Gastrocnemius medialis (tissue), 4 donors: Measurements from ENCODE around the gene AKAP6. TPM values are rescaled to one million over a fixed set of nuclear protein-coding genes. Genes with fewer than 3 reads are reported as not detected.

Source experiments
- ATAC-seq, 2 donors: fragments of 150-250 bp; one replicate each; pipeline ENCODE4 v1.9.1; 2016
- DNase-seq, 2 donors: peaks; one replicate each; pipeline ENCODE4 v3.0.0-alpha.2; 2019
- H3K27ac ChIP-seq, 4 donors: fragments of 200-600 bp; sonication (generic); 1 replicate in 1 of 4; 2 replicates in 3 of 4; pipeline ENCODE4 v1.5.1; 2016 to 2018; ENCODE audit warnings: mild to moderate bottlenecking in 2 of 4, moderate library complexity in 1 of 4
- H3K27me3 ChIP-seq, 3 donors: fragments of 200-600 bp; sonication (generic) in 2 of 3; 1 replicate in 1 of 3; 2 replicates in 2 of 3; pipeline versions ENCODE4 v1.5.1 to v1.6.0; 2016 to 2019; ENCODE audit warnings: mild to moderate bottlenecking in 1 of 3, moderate library complexity in 1 of 3
- H3K36me3 ChIP-seq, 2 donors: fragments of 200-600 bp; sonication (generic) in 1 of 2; one replicate each; pipeline ENCODE4 v1.5.1; 2017 to 2018
- H3K4me1 ChIP-seq, 2 donors: fragments of 200-600 bp; sonication (generic) in 1 of 2; one replicate each; pipeline ENCODE4 v1.5.1; 2016 to 2017; ENCODE audit warnings: mild to moderate bottlenecking in 2 of 2
- H3K4me3 ChIP-seq, 4 donors: fragments of 200-600 bp; sonication (generic) in 3 of 4; 1 replicate in 1 of 4; 2 replicates in 3 of 4; pipeline ENCODE4 v1.5.1; 2016 to 2019; ENCODE audit warnings: mild to moderate bottlenecking in 2 of 4
- H3K9me3 ChIP-seq, 3 donors: fragments of 200-600 bp; sonication (generic) in 2 of 3; 1 replicate in 1 of 3; 2 replicates in 2 of 3; pipeline ENCODE4 v1.5.1; 2016 to 2019
- POLR2A ChIP-seq, 2 donors: fragments of 450-650 bp; IDR thresholded peaks; one replicate each; pipeline ENCODE4 v1.6.1; 2017; ENCODE audit warnings: antibody characterized with exemption in 2 of 2, mild to moderate bottlenecking in 2 of 2, moderate library complexity in 2 of 2
- in situ Hi-C, 4 donors: fragments of 200-750 bp; cut with MboI; loops; one replicate each; pipeline versions ENCODE4 v1.15.0 to v1.8.0; 2017; ENCODE audit warnings: low sequenced_read_pairs in 4 of 4
- intact Hi-C: fragments of 100-400 bp; cut with DNase I; formaldehyde crosslinking; loops from one replicate; pipeline ENCODE4 v1.15.1; 2023; ENCODE audit warnings: low total_unique reads
- total RNA-seq, 4 donors: library from RNA; depleted of rRNA; stranded (reverse); fragments of >200 nt; gene quantifications; one replicate each; pipeline versions ENCODE4 v1.1.0 to v1.2.3, GENCODE V29; 2016
- TF ChIP-seq, protein P1 (sequence below), 5 experiments: fragments of 450-650 bp in 3 of 5; fragments of 200-600 bp in 2 of 5; sonication (generic) in 2 of 5; IDR thresholded peaks in 4 of 5; conservative IDR thresholded peaks in 1 of 5; 1 replicate in 4 of 5; 2 replicates in 1 of 5; pipeline ENCODE4 v1.5.1; 2016 to 2019; ENCODE audit warnings: antibody characterized with exemption in 5 of 5, mild to moderate bottlenecking in 3 of 5, moderate library complexity in 3 of 5

AKAP6 gene
- total RNA-seq, 4 donors from 2014 or later, result 23.2 to 59.2 (median 32.1) TPM

DNA sequence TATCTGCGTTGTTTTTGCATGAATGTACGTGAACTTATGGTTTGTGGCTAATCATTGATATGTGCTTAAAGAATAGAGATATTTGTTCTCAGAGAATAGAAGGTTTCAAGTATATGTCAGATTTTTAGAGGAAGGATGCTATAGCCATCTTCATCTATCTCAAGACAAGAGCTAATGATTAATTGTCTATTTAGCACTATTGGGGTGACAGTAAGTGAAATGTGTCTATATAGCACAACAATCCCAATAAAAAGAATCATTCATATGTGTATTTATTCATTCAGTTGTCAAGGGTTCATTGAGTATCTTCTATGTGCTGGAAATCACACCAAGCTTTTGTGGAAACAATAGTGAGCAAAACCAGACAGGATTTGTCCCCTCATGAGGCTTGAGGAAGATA is 310.1 kb downstream of the AKAP6 start:
- intact Hi-C loops, result no loop called here

DNA sequence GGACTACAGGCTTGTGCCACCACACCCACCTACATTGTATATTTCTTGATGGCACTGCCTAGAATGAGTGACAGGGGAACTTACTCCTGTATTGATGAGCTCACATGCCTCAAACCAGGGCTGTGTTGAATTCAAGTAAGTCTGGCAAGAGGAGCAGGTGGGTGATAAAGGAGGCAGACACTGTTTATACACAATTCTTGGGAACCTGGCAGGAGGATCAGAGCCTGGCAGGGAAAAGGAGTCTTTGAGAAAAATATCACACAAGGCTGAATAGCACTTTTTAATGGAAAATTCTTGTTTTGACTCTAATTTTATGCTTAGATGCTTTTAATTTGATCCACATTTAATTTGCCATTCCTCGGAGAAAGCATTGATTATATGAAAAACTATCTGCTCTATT is 316.5 kb downstream of the AKAP6 start:
- intact Hi-C loops, result no loop called here
- no peak overlapping the region for H3K27ac ChIP-seq
- H3K9me3 ChIP-seq, result no peaks in the 10 kb centered on the region
- no peak for TF ChIP-seq POLR2A (IDR thresholded peaks at IDR 0.05)
- TF ChIP-seq, protein P1, sequence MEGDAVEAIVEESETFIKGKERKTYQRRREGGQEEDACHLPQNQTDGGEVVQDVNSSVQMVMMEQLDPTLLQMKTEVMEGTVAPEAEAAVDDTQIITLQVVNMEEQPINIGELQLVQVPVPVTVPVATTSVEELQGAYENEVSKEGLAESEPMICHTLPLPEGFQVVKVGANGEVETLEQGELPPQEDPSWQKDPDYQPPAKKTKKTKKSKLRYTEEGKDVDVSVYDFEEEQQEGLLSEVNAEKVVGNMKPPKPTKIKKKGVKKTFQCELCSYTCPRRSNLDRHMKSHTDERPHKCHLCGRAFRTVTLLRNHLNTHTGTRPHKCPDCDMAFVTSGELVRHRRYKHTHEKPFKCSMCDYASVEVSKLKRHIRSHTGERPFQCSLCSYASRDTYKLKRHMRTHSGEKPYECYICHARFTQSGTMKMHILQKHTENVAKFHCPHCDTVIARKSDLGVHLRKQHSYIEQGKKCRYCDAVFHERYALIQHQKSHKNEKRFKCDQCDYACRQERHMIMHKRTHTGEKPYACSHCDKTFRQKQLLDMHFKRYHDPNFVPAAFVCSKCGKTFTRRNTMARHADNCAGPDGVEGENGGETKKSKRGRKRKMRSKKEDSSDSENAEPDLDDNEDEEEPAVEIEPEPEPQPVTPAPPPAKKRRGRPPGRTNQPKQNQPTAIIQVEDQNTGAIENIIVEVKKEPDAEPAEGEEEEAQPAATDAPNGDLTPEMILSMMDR (IDR thresholded peaks at IDR 0.05 in 4 of 5, conservative IDR thresholded peaks at IDR 0.05 in 1 of 5), result no peak
- no peaks in the 10 kb centered on the region for H3K27me3 ChIP-seq
- DNase-seq, result no peak
- ATAC-seq, result no peak
- peaks cover 10% of the 10 kb centered on the region in 2 donors for H3K4me1 ChIP-seq
- no peak overlapping the region for H3K4me3 ChIP-seq
- no peaks in the 10 kb centered on the region for H3K36me3 ChIP-seq
- in situ Hi-C loops, result no loop called here

More for the DNA sequence above, 310.1 kb downstream of the AKAP6 start:
- in situ Hi-C loops, result no loop called here
- peaks cover 0 to 7% of the 10 kb centered on the region in 2 donors for H3K4me1 ChIP-seq
- H3K4me3 ChIP-seq, result no peak overlapping the region
- no peaks in the 10 kb centered on the region for H3K27me3 ChIP-seq
- ATAC-seq, result no peak
- no peaks in the 10 kb centered on the region for H3K36me3 ChIP-seq
- H3K27ac ChIP-seq, result no peak overlapping the region
- TF ChIP-seq, protein P1 (IDR thresholded peaks at IDR 0.05 in 4 of 5, conservative IDR thresholded peaks at IDR 0.05 in 1 of 5), result no peak
- TF ChIP-seq POLR2A (IDR thresholded peaks at IDR 0.05), result no peak
- H3K9me3 ChIP-seq, result no peaks in the 10 kb centered on the region
- no peak for DNase-seq

DNA sequence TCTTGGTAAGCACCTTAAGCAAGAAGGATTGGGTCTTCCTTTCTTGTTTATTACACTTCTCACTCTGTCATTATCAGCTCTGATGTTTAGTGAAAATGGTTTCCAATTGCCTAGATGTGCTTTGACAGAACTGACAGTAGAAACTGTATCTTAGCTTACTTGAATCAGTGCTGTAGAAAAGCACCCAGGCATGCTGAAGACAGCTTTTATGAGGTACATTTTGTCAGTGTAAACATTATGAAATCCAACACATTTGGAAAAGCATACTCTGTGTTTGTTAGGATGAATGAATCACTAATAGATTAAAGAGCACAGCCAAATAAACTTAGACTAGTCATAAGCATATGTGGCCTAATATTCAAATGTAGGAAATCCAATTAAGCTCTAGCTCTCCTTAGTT is 319.3 kb downstream of the AKAP6 start:
- Histone ChIP-seq H3K27ac (peak overlapping the region in 3 of 4 donors; percentile 43 to 66 (median 63)), H3K27me3 (no peaks in the 10 kb centered on the region), H3K4me3 (no peak overlapping the region), H3K36me3 (no peaks in the 10 kb centered on the region), H3K4me1 (peaks cover 10% of the 10 kb centered on the region in 2 donors), H3K9me3 (no peaks in the 10 kb centered on the region)
- in situ Hi-C loops, result no loop called here
- intact Hi-C loops, result no loop called here
- ATAC-seq, result peak in 1 of 2 donors; percentile 90
- TF ChIP-seq POLR2A (IDR thresholded peaks at IDR 0.05), result no peak
- TF ChIP-seq, protein P1 (IDR thresholded peaks at IDR 0.05 in 4 of 5, conservative IDR thresholded peaks at IDR 0.05 in 1 of 5), result no peak
- no peak for DNase-seq

DNA sequence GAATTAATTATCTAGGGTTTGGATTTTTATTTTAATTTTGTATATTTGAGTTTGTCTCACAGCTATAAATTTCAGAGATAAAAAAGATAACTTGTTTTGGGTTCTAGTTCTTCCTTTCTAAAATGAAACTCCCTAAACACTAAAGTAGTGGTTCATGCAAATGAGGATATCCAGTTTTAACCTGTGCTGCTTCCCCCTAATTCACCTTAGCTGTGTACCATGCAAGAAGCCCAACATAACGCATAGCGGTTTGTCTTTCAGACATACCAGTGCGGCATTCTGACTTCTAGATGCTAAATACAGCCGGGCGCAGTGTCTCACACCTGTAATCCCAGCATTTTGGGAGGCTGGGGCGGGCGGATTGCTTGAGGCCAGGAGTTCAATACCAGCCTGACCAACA is 320.9 kb downstream of the AKAP6 start:
- Histone ChIP-seq H3K4me1 (peaks cover 10% of the 10 kb centered on the region in 2 donors), H3K36me3 (no peaks in the 10 kb centered on the region), H3K9me3 (no peaks in the 10 kb centered on the region), H3K4me3 (no peak overlapping the region), H3K27ac (no peak overlapping the region), H3K27me3 (no peaks in the 10 kb centered on the region)
- in situ Hi-C loops, result no loop called here
- TF ChIP-seq, protein P1 (IDR thresholded peaks at IDR 0.05 in 4 of 5, conservative IDR thresholded peaks at IDR 0.05 in 1 of 5), result no peak
- TF ChIP-seq POLR2A (IDR thresholded peaks at IDR 0.05), result no peak
- DNase-seq (no peak), ATAC-seq (no peak)
- intact Hi-C loops, result no loop called here

DNA sequence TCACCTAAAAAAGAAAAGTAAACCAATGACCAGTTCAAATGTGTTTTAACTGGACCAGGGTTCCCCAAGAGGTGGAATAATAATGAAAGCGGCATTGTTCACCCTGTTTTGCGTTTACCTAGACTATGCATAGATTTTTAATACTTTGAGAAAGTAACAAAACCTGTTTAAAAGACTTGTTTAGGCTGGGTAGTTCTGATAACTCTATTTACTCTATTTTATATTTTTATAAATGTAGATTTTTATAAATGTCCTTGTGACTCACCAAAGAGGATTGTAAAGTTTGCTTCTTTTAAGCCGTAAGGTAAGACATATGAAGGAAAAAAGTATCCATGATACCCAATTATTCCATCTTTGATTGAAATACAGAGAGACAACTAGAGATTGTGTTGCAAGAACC is 321.6 kb downstream of the AKAP6 start:
- Histone ChIP-seq H3K27ac (no peak overlapping the region), H3K4me1 (peaks cover 10% of the 10 kb centered on the region in 2 donors), H3K4me3 (no peak overlapping the region), H3K27me3 (no peaks in the 10 kb centered on the region), H3K36me3 (no peaks in the 10 kb centered on the region), H3K9me3 (no peaks in the 10 kb centered on the region)
- no peak for DNase-seq
- intact Hi-C loops, result no loop called here
- no peak for TF ChIP-seq POLR2A (IDR thresholded peaks at IDR 0.05)
- TF ChIP-seq, protein P1 (IDR thresholded peaks at IDR 0.05 in 4 of 5, conservative IDR thresholded peaks at IDR 0.05 in 1 of 5), result no peak
- in situ Hi-C loops, result no loop called here
- ATAC-seq, result no peak
